Activated naive CD8-positive, alpha-beta T cell treated with anti-CD3 and anti-CD28 coated beads for 36 hours (primary cell): ENCODE data around the gene WASHC2C. TPM values are rescaled to one million over a fixed set of nuclear protein-coding genes. Genes with fewer than 3 reads are reported as not detected.
"Not testable (repeated sequence)": the region's sequence is repeated elsewhere in the genome, so short reads cannot be mapped to it uniquely, and the experiment has no call there.

Experiments used
- DNase-seq: peaks from one replicate; pipeline ENCODE4 v3.0.0; 2021
- H3K27ac Mint-ChIP-seq: one replicate; pipeline ENCODE4 v1.8.0; 2022; ENCODE audit warnings: mild to moderate bottlenecking, moderate library complexity, mixed read lengths
- H3K27me3 Mint-ChIP-seq: one replicate; pipeline ENCODE4 v1.8.0; 2022; ENCODE audit warnings: mild to moderate bottlenecking, mixed read lengths
- H3K36me3 Mint-ChIP-seq: one replicate; pipeline ENCODE4 v1.8.0; 2021; ENCODE audit warnings: mild to moderate bottlenecking, mixed read lengths
- H3K4me1 Mint-ChIP-seq: one replicate; pipeline ENCODE4 v1.8.0; 2021; ENCODE audit warnings: mixed read lengths
- H3K4me3 Mint-ChIP-seq: one replicate; pipeline ENCODE4 v1.8.0; 2022; ENCODE audit warnings: mild to moderate bottlenecking, moderate library complexity, mixed read lengths
- H3K9me3 Mint-ChIP-seq: one replicate; pipeline ENCODE4 v1.8.0; 2022; ENCODE audit warnings: mixed read lengths
- total RNA-seq, 2 experiments: library from RNA; stranded (reverse); gene quantifications; one replicate each; pipeline ENCODE4 v1.2.3, GENCODE V29; 2021

WASHC2C gene
- total RNA-seq, 2 experiments from 2014 or later: 20.1 to 21.8 TPM

DNA sequence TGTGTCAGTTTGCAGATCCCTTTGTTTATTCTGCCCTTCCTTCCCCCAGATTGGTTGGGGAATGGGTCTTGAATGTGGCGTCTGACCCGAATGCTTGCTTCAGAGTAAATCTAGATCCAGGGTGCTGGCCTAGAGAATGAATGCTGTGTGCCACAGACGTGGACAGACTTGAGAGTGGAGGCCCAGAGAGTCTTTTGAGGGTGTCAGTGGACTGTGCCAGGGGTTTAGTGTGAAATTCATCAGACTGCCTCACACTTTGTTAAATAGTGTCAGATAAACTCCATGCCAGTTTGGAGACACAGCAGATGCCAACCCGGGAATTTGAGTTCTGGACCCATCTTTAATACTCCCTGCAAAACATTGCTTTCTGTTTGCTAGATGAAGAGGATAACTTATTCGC lies 25.1 kb downstream of the WASHC2C start:
- H3K27ac Mint-ChIP-seq, H3K4me1 Mint-ChIP-seq, H3K4me3 Mint-ChIP-seq, H3K9me3 Mint-ChIP-seq, DNase-seq, H3K36me3 Mint-ChIP-seq, H3K27me3 Mint-ChIP-seq: not testable (repeated sequence)

DNA sequence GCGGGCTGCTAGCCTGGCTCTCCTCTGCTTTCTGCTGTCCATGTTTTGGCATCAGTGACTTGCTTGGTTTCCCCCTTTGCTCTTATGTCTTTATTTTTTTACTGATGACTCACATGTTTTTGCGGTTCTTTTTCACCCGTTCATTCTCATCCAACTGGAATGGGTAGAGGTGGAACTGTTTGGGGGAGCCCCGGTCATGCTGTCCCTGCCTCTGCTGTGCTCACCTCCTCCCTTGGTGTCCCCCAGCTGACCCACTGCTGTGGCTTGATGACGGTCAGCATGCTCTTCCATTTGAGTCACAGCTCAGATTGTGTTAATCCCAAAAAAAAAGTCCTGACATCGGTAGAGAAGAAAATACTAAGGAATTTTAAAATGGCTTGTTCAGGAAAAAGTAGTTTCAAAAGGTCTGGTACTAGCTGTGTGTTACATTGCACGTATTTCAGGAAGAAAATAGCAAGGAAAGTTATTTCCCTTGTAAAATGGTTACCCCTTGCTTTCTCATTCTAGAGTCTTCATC lies 27.0 kb downstream of the WASHC2C start:
- not testable (repeated sequence) for H3K9me3 Mint-ChIP-seq, H3K4me1 Mint-ChIP-seq, H3K27me3 Mint-ChIP-seq, H3K27ac Mint-ChIP-seq, DNase-seq, H3K36me3 Mint-ChIP-seq, H3K4me3 Mint-ChIP-seq

DNA sequence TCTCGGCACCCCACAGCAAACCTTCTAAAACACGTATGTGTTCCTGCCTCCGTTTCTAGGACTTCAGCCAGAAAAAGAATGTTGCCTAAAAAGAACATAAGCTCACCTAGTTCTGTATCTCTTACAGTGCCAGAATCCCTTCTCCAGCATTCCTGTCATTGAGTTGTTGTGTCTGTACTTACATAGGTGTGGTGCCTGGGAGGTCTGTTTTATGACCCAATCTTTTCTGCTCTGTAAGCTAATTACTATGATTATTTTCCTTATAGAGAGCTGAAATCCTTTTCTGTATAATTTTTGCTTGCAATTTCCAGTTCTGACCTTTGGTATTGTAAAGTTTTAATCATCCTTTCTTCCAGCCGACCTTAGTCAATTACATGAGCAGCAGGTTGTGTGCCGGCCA lies 28.0 kb downstream of the WASHC2C start:
- not testable (repeated sequence) for DNase-seq, H3K4me1 Mint-ChIP-seq, H3K9me3 Mint-ChIP-seq, H3K27ac Mint-ChIP-seq, H3K4me3 Mint-ChIP-seq, H3K27me3 Mint-ChIP-seq, H3K36me3 Mint-ChIP-seq

DNA sequence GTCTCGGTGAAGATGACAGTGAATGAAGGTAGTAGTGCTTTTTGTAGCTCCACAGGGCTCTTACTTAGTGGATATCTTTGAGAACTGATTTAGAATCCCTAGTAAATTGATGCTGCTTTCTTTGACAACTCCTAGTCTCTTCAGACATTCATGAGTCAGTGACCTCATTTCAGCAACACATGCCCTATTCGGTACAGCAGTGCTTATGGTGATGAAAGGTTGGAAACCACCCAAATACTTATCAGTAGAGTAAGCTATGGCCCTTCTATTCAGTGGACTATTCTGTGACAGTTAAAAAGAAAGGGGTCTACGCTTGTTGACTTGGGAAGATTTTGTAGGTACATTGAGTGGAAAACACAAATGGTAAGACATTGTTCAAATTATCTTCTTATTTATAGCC lies 29.0 kb downstream of the WASHC2C start:
- H3K9me3 Mint-ChIP-seq, H3K27ac Mint-ChIP-seq, DNase-seq, H3K4me1 Mint-ChIP-seq, H3K36me3 Mint-ChIP-seq, H3K4me3 Mint-ChIP-seq, H3K27me3 Mint-ChIP-seq: not testable (repeated sequence)

- H3K4me3 Mint-ChIP-seq, DNase-seq, H3K27ac Mint-ChIP-seq, H3K9me3 Mint-ChIP-seq, H3K36me3 Mint-ChIP-seq, H3K4me1 Mint-ChIP-seq, H3K27me3 Mint-ChIP-seq: not testable (repeated sequence)
Measured at GRCh38 chr10:45757661-45758396, 30.8 kb downstream of the WASHC2C start.

- DNase-seq, H3K9me3 Mint-ChIP-seq, H3K4me1 Mint-ChIP-seq, H3K36me3 Mint-ChIP-seq, H3K27ac Mint-ChIP-seq, H3K27me3 Mint-ChIP-seq, H3K4me3 Mint-ChIP-seq: not testable (repeated sequence)
Measured at GRCh38 chr10:45761622-45762021, 34.6 kb downstream of the WASHC2C start.

- H3K27me3 Mint-ChIP-seq, H3K36me3 Mint-ChIP-seq, H3K27ac Mint-ChIP-seq, H3K4me3 Mint-ChIP-seq, H3K9me3 Mint-ChIP-seq, DNase-seq, H3K4me1 Mint-ChIP-seq: not testable (repeated sequence)
Measured at GRCh38 chr10:45763037-45763436, 36.0 kb downstream of the WASHC2C start.

DNA sequence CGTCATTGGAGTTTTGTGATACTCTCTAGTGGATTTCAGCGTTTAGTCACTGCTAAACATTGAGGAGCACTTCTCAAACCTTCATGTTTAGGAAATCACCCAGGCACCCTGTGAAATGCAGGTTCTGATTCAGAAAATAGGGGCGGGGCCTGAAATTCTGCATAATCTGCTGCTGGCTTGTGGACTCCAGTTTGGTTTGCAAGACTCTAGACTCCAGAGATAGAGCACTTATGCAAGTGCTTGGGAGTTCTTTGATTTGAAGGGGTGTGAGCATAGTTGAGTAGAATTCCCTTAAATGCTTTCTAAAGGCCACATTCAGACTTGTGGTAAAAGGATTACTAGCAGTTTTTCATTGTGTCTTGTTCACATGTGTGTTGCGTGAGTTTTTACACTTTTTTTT lies 41.3 kb downstream of the WASHC2C start:
- H3K4me1 Mint-ChIP-seq, H3K27me3 Mint-ChIP-seq: not testable (repeated sequence)

GRCh38 chr10:45771757-45772461 lies 44.8 kb downstream of the WASHC2C start:
- H3K4me3 Mint-ChIP-seq, H3K4me1 Mint-ChIP-seq, H3K9me3 Mint-ChIP-seq, H3K27me3 Mint-ChIP-seq, H3K27ac Mint-ChIP-seq, H3K36me3 Mint-ChIP-seq, DNase-seq: not testable (repeated sequence)

More for the DNA sequence above, 41.3 kb downstream of the WASHC2C start:
- not testable (repeated sequence) for H3K9me3 Mint-ChIP-seq, H3K27ac Mint-ChIP-seq, H3K36me3 Mint-ChIP-seq, DNase-seq, H3K4me3 Mint-ChIP-seq

DNA sequence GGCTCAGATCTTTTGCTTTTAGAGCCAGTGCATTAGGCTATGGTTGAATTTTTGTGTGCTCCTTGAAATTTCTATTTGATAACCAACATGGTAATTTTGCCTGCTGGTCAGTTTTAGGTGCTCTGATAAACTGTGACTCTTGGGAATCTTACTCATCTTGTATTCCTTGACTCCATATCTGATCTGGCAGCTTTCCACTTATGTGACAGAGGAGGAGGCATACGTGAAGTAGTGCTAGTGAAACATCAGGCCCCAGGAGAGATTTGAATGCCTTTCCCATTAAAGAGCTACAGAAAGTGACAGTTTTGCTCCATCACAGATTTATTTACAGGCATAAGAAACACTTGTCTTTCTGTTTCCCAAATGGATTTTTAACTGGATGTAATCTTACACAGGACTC lies 59.2 kb downstream of the WASHC2C start:
- not testable (repeated sequence) for DNase-seq, H3K27ac Mint-ChIP-seq, H3K4me3 Mint-ChIP-seq, H3K36me3 Mint-ChIP-seq, H3K4me1 Mint-ChIP-seq, H3K27me3 Mint-ChIP-seq, H3K9me3 Mint-ChIP-seq

DNA sequence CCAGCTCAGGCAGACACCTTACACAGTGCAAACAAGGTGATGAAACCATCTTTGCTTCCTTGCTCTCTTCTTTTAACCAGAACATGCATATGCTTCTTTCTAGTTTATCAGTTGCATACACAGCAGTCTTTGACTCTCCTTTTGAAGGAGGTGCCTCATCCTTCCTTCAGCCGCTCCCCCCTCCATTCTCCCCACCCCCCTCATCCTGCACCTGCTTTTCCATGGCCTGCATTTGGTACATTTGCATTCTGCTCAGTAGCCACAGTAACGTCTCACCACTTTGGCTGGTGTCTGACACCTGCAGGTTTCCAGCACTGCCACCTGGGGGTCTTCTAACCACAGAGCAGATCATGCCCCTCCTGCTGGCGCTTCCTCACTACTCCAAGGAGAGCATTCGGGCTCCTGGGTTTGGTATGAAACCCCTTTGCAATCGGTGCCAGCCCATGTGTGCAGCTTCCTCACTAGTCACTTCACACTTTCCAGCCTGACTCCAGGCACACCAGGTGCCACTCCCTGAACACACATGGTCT lies 60.2 kb downstream of the WASHC2C start:
- not testable (repeated sequence) for H3K9me3 Mint-ChIP-seq, H3K4me3 Mint-ChIP-seq, H3K36me3 Mint-ChIP-seq, H3K27ac Mint-ChIP-seq, H3K4me1 Mint-ChIP-seq, H3K27me3 Mint-ChIP-seq, DNase-seq

DNA sequence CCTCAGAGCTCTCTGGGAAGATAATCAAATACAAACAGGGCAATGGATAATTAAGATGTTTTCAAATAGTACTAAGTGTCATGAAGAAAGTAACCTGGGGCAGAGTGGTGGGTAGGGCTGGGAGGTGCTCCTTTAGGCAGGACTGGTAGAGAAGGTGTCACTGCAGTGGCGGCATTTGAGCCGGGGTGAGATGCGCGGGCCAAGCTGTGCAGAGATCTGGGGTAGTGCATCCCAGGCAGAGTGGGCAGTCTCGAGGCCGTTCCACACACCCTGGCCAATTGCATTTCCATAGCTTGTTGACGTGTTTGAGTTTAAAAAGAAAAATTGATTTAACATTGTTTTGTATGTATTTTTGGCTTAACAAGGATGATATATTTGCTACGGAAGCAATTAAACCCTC lies 62.9 kb downstream of the WASHC2C start:
- not testable (repeated sequence) for DNase-seq, H3K9me3 Mint-ChIP-seq, H3K36me3 Mint-ChIP-seq, H3K27me3 Mint-ChIP-seq, H3K4me1 Mint-ChIP-seq, H3K4me3 Mint-ChIP-seq, H3K27ac Mint-ChIP-seq

DNA sequence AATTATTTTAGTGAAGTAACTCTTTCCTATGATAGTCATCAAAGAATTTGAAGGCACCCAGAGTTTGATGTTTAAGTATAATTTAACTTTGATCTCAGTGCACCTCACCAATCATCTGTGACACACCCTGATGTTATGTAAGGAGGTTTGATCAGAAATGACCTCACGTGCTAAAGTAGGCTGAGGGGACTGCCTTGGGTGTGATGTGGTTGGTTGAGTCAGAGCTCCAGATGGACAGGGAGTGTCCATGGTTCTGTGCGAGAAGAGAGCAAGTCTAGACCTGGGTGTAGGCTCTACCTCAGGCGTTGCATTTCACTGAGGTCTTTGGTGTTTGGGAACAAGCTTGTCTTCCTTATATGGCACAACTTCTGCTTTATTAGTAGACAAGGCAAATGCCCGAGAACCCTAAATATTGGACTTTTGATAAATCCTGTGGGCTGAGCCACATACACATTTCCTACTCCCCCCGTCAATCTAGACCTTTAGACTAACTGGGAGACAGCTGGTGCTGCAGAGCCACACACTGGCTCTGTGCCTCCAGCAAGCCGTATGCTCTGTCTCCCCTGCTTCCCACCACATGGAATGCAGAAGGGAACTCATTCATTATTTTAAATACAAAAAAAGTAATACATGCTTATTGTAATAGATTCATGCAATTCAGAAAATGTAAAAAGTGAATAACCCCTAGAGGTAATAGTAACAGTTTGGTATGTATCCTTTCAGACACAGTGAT lies 63.8 kb downstream of the WASHC2C start:
- DNase-seq, H3K27ac Mint-ChIP-seq, H3K27me3 Mint-ChIP-seq, H3K9me3 Mint-ChIP-seq, H3K36me3 Mint-ChIP-seq, H3K4me1 Mint-ChIP-seq, H3K4me3 Mint-ChIP-seq: not testable (repeated sequence)

DNA sequence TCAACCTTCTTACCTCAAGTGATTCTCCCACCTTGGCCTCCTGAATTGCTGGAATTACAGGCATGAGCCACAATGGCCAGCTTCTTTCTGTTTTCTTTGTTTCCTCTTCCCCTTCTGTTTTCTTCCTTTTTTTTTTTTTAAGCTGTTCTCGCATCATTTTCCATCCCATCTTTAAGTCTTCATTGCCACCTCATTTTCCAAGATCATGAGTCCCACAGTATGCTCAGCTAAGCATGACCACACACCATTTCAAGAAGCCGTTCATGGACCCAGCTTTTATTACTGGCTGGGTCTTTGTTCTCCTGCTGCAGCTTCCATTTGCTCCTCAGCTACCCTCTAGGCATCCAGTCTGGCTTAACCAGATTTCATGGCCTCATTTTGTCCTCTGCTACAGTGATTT lies 67.7 kb downstream of the WASHC2C start:
- not testable (repeated sequence) for H3K36me3 Mint-ChIP-seq, H3K27me3 Mint-ChIP-seq, H3K4me1 Mint-ChIP-seq, H3K9me3 Mint-ChIP-seq, DNase-seq, H3K27ac Mint-ChIP-seq, H3K4me3 Mint-ChIP-seq
